Raji (cell line): Measurements from ENCODE around the gene FAM13A.

Experiments used
- POLR2A ChIP-seq: IDR thresholded peaks from 2 replicates; pipeline ENCODE4 v1.6.1; 2011; ENCODE audit warnings: low read depth, low read length, control low read depth; ENCODE audit not compliant: insufficient read depth

Gene FAM13A

DNA sequence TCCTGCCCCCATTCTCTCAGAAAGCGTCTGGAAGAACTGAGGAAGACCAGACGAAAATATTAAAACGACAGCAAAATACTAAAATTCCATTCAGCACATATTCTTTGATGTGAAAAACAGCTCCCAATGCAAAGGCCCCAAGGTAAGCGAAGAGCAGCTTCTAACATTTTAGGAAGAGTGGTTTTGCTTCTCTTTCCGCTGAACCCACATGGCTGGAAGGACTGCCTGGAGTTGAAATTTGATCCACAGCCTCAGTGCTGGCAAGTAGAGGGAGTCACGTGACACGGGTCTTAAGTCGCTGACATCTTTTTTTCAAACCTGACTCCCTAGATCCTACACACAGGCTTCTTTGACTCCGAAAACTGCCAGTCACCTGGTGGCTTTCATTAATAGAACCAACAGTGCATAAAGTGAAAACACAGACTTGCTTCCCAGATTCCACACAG, at the start of gene FAM13A:
FAM13A (minus strand) TSS at position 233 of the 446 bp plus-strand sequence; CDS start at position 12, 221 bp downstream.
- no peak for TF ChIP-seq POLR2A

DNA sequence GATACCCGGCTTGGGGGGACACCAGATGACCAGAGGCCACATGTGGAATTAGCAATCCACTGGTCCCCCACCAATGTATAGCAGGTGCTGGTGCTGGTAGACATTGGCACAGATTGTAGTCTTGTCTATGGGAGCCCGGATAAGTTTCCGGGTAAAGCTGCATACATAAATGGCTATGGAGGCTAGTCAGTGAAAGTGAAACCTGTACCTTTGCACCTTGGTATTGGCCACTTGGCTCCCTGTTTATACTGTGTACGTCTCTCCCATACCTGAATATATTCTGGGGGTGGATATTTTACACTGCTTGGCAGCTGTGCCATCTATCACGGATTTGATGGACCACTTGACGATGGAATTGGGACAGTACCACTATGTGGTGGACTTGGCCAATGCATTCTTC, 48.7 kb upstream of the FAM13A start:
- no peak for TF ChIP-seq POLR2A

GRCh38 chr4:89101256-89102161, 44.5 kb upstream of the FAM13A start:
- TF ChIP-seq POLR2A, result no peak

DNA sequence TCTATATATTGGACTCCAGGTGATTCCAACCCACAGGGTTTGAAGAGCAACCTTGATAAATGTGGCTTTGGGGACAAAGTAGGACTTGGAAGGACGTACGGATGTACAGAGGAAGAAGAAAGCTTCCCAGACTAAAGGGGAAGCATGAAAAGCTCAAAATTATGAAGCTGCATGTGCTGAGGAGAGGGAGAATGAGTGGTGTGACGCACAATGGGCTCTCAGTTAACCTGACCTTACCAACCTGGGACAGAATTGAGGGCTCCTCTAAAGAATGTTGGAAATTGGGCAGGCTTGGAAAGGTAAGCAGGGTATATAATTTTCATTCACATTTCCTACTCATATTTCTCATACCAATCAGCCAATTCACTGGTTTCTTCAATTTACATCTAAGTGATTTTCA, 43.9 kb upstream of the FAM13A start:
- no peak for TF ChIP-seq POLR2A

GRCh38 chr4:89099471-89099870, 42.5 kb upstream of the FAM13A start:
- TF ChIP-seq POLR2A, result no peak

GRCh38 chr4:89099034-89099433, 42.0 kb upstream of the FAM13A start:
- no peak for TF ChIP-seq POLR2A

GRCh38 chr4:89078300-89078699, 21.3 kb upstream of the FAM13A start:
- TF ChIP-seq POLR2A, result no peak

DNA sequence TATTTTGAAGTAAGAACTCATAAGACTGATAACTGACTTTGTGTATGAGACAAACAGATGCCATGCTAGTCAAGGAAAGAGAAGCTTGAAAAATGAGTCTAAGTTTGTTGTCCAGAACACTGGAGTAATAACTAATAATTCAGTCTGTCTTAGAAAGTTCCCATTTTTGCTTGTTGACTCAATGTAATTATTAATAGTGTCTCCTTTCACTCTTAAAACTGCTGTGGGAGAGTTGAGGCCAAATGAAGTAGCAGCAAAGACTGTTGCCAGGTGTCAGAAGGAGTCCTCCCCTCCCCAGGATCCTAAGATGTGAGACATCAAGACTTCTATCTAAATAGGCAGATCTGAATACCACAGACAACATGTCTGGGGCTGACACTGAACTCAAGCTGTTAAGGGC, 20.8 kb upstream of the FAM13A start:
- TF ChIP-seq POLR2A, result no peak

- no peak for TF ChIP-seq POLR2A
These were observed 15.9 kb upstream of the FAM13A start for GRCh38 chr4:89072921-89073320.

GRCh38 chr4:89071311-89071710, 14.3 kb upstream of the FAM13A start:
- TF ChIP-seq POLR2A, result no peak

DNA sequence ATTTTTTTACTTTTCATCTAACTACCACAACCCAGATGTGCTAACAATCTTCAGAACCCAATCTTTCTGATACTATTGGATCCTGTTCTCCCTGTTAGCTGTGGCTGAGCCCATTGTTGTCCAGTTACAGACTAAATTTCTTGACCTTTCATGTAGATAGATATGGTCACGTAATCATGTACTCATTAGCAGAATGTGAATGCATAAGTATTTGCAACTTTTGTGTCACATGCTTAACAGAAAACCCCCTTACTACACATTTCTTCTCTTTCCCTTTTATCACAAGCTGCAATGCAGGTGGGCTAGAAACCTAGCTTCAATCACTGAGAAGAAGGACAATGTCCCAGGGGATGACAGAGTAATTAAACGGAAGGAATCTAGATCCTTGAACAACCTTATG, 13.1 kb upstream of the FAM13A start:
- TF ChIP-seq POLR2A, result no peak

- TF ChIP-seq POLR2A, result no peak
These were observed 12.5 kb upstream of the FAM13A start for GRCh38 chr4:89069481-89069880.

DNA sequence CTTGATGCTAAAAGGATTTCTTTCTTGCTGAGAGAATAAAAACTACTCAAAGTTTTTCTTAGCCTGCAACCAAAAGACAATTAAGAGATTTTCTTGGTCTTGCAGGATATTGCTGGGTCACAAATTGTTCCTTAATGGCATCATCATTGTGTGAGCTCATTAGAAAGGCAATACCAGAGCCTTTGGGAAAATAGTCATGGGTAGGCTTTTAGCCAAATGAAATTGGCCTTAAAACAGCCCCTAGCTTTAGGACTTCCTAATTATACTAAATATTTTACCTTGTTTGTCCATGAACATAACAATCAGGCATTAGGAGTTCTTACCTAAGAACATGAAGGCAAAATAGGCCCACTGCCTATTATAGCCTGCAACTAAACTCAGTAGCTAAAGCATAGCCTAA, 10.4 kb upstream of the FAM13A start:
- no peak for TF ChIP-seq POLR2A

- TF ChIP-seq POLR2A, result no peak
These were observed 7.9 kb upstream of the FAM13A start for GRCh38 chr4:89064848-89065247.

DNA sequence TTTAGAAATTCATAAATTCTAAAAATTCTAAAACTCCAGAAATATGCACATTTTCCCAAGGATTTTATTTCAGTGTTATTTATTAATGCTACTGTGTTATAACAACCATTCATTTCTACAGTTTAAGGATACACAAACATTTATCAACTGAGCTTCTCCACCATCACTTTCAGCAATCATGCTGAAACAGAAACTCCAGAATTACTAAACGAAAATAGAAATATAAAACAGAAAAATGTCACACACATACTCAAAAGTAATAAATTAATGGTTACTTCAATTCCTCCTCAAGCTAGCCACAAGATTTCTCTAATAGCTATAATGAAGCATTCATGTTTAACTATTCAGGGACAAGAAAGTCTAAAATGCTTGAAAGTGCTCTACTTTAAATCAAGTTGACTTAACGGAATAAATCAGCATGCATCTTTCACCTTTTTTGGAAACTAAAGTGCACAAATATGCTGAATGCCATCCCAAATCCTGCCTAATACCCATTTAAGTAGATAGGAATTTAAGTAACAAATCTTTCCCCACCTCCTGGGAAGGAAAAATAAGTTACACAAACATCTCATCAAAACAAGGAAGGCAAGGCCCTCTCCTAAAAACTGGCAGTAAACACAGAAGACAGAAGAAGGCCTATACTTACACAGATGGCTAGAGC, 563 bp downstream of the FAM13A start:
- TF ChIP-seq POLR2A, result no peak

- no peak for TF ChIP-seq POLR2A
These were observed 1.6 kb downstream of the FAM13A start for GRCh38 chr4:89055157-89056080.

DNA sequence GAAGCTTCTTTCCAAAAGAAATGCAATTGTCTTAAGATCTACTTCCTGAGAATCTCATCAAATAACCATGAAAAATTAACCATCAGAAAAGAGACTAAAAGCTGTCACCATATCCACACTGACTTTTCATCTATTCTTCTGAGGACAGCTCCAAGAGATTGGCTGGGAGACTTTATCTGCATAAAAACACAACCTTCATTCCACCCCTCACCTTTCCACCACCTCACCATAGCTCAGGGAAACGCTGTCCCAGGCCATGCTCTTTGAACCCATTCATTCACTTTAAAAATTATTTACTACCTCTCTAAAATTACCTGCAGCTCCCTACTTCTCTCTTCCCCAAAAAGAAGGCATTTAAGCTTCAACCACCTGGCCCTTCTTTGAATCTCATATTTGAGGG, 2.4 kb downstream of the FAM13A start:
- TF ChIP-seq POLR2A, result no peak
